CD8-positive, alpha-beta memory T cell (primary cell): ENCODE measurements around the gene MCTP2. TPM values are rescaled to one million over a fixed set of nuclear protein-coding genes. Genes with fewer than 3 reads are reported as not detected.

ENCODE experiments used
- CTCF ChIA-PET: fragments of 350-600 bp; sonication (Branson Sonifier 250); formaldehyde crosslinking; loops from one replicate; lab custom pipeline; 2021; ENCODE audit warnings: antibody characterized with exemption; lab: Charles Lee
- POLR2A ChIA-PET: fragments of 350-600 bp; sonication (Branson Sonifier 250); formaldehyde crosslinking; loops from one replicate; lab custom pipeline; 2021; ENCODE audit warnings: antibody characterized with exemption; lab: Charles Lee
- DNase-seq, 5 donors: peaks; one replicate each; pipeline versions ENCODE4 v3.0.0 to v3.0.0-alpha.2; 2020 to 2022; ENCODE audit warnings: mixed read lengths in 1 of 5
- H3K27ac ChIP-seq: one replicate; pipeline ENCODE4 v1.7.0; 2013; ENCODE audit warnings: low read depth, mild to moderate bottlenecking, low read length, moderate library complexity
- H3K27me3 ChIP-seq: 2 replicates; pipeline ENCODE4 v1.7.0; 2013; ENCODE audit warnings: low read length, mild to moderate bottlenecking; ENCODE audit not compliant: insufficient read depth, poor library complexity, severe bottlenecking
- H3K36me3 ChIP-seq: 2 replicates; pipeline ENCODE4 v1.7.0; 2013; ENCODE audit warnings: mild to moderate bottlenecking, low read length, moderate library complexity; ENCODE audit not compliant: insufficient read depth
- H3K4me1 ChIP-seq: 2 replicates; pipeline ENCODE4 v1.7.0; 2013; ENCODE audit warnings: mild to moderate bottlenecking, low read length, moderate library complexity; ENCODE audit not compliant: insufficient read depth
- H3K4me3 ChIP-seq: 2 replicates; pipeline ENCODE4 v1.7.0; 2013; ENCODE audit warnings: mild to moderate bottlenecking, low read length
- H3K9me3 ChIP-seq: 2 replicates; pipeline ENCODE4 v1.7.0; 2013; ENCODE audit warnings: mild to moderate bottlenecking, low read length
- H3K27ac Mint-ChIP-seq, 8 donors: one replicate each; pipeline ENCODE4 v1.8.0; 2020 to 2021; ENCODE audit warnings: mixed read lengths in 8 of 8, mild to moderate bottlenecking in 6 of 8, inconsistent platforms in 3 of 8, moderate library complexity in 3 of 8
- H3K27me3 Mint-ChIP-seq, 2 donors: one replicate each; pipeline ENCODE4 v1.8.0; 2020 to 2021; ENCODE audit warnings: mixed read lengths in 2 of 2, mild to moderate bottlenecking in 1 of 2, moderate library complexity in 1 of 2
- H3K36me3 Mint-ChIP-seq, 3 donors: one replicate each; pipeline ENCODE4 v1.8.0; 2020 to 2021; ENCODE audit warnings: mixed read lengths in 3 of 3, inconsistent platforms in 1 of 3, mild to moderate bottlenecking in 1 of 3
- H3K4me1 Mint-ChIP-seq, 3 donors: one replicate each; pipeline ENCODE4 v1.8.0; 2020 to 2021; ENCODE audit warnings: mixed read lengths in 3 of 3, inconsistent platforms in 1 of 3, mild to moderate bottlenecking in 1 of 3
- H3K4me3 Mint-ChIP-seq, 7 donors: one replicate each; pipeline ENCODE4 v1.8.0; 2020 to 2021; ENCODE audit warnings: mixed read lengths in 7 of 7, mild to moderate bottlenecking in 6 of 7, moderate library complexity in 4 of 7, inconsistent platforms in 2 of 7
- H3K9me3 Mint-ChIP-seq, 5 donors: one replicate each; pipeline ENCODE4 v1.8.0; 2020 to 2022; ENCODE audit warnings: mixed read lengths in 5 of 5, mild to moderate bottlenecking in 3 of 5, moderate library complexity in 2 of 5, inconsistent platforms in 1 of 5
- polyA plus RNA-seq: library from polyadenylated mRNA; unstranded; fragments of 300-500 nt; fragmentation: Illumina TruSeq; gene quantifications from one replicate; pipeline ENCODE4 v1.2.3, GENCODE V29; 2021
- total RNA-seq, 2 experiments: library from RNA; stranded (reverse); gene quantifications; one replicate each; pipeline ENCODE4 v1.2.3, GENCODE V29; 2021

Gene MCTP2, protein sequence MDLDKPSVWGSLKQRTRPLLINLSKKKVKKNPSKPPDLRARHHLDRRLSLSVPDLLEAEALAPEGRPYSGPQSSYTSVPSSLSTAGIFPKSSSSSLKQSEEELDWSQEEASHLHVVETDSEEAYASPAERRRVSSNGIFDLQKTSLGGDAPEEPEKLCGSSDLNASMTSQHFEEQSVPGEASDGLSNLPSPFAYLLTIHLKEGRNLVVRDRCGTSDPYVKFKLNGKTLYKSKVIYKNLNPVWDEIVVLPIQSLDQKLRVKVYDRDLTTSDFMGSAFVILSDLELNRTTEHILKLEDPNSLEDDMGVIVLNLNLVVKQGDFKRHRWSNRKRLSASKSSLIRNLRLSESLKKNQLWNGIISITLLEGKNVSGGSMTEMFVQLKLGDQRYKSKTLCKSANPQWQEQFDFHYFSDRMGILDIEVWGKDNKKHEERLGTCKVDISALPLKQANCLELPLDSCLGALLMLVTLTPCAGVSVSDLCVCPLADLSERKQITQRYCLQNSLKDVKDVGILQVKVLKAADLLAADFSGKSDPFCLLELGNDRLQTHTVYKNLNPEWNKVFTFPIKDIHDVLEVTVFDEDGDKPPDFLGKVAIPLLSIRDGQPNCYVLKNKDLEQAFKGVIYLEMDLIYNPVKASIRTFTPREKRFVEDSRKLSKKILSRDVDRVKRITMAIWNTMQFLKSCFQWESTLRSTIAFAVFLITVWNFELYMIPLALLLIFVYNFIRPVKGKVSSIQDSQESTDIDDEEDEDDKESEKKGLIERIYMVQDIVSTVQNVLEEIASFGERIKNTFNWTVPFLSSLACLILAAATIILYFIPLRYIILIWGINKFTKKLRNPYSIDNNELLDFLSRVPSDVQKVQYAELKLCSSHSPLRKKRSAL
- total RNA-seq (10 to 100 TPM; 16.5 to 17.0 TPM), polyA plus RNA-seq (13.6 TPM)

DNA sequence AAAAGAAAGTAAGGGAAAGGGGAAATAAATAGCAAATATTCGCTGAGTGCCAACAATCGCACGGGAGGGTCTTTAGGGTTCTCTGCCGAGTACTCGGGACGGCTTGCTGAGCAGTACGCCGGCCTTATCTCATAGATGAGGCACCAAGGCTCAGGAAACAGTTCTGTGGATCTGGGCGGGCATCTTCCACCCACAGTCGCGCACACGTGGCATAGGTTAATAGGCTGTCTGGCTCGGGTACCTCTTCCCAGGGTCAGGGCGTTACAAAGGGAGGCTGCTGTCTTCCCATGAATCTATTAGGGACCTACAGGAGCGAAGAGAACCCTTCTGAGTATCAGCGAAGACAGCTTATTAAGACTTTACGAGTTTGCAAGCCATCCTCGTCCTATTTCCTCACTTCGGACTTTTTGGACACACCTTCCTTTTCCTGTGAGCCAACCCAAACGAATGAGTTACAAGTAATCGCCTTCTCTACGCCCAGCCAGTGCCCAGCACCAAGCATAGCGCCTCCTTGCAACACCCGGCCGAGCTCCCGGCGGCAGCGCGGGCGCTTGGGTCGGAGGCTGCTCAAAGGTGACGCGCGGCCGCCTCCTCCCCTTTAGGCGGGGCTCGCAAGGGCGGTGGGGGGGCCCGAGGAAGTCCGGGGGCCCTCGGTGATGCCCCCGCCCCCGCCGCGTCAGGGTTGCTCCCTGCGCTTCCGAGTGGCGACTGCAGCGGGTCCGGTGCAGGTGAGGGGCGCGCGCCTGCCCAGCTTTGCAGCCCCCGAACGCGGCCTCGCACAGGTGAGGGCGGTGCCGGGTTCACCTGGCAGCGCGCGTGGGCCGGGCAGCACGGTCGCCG, at the start of gene MCTP2:
TSS of gene MCTP2 (plus strand) at position 679 of the 840 bp plus-strand sequence. CDS start 66,705 bp downstream, outside the sequence.
- Histone ChIP-seq H3K9me3 (no peaks in the 10 kb centered on the region), H3K27me3 (no peaks in the 10 kb centered on the region), H3K4me1 (peaks cover 32% of the 10 kb centered on the region), H3K4me3 (peak within 1 kb of the TSS; percentile 94), H3K36me3 (no peaks in the 10 kb centered on the region), H3K27ac (peak within 1 kb of the TSS; percentile 85)
- Mint-ChIP-seq H3K27me3 (no peaks in the 10 kb centered on the region), H3K4me1 (peaks cover 60 to 74% (median 70%) of the 10 kb centered on the region in 3 donors), H3K36me3 (peaks cover 0 to 4% (median 0%) of the 10 kb centered on the region in 3 donors), H3K27ac (peak within 1 kb of the TSS; percentile 85 to 99 (median 98)), H3K9me3 (no peaks in the 10 kb centered on the region), H3K4me3 (peak within 1 kb of the TSS; percentile 92 to 99 (median 96))
- ChIA-PET CTCF (interaction anchor here (0.9 to 5.9 kb wide), 9 partner anchors 9 to 92 kb away, joined by 3 to 50 read pairs (median 4); no protein-coding TSS in a partner anchor), POLR2A (interaction anchor here (0.5 to 1.9 kb wide), 6 partner anchors 9 to 1350 kb away, joined by 3 to 10 read pairs (median 4); no protein-coding TSS in a partner anchor)
- DNase-seq, result peak; percentile 78 to 91 (median 84)

DNA sequence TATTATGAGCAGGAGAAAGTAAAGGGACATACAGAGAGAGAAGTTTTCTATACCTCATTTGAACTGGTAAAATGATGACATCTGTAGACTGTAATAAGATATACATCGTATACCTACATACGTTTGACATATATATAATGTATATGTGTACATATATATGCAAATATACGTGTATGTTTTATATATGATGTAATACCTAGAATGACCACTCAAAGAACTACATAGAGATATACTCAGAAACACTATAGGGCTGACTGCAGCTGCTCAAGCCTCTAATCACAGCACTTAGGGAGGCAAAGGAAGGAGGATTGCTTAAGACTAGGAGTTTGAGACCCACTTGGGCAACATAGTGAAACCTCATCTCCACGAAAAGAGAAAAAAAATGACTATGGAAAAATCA, 48.5 kb upstream of the MCTP2 start:
- no peak overlapping the region for H3K27ac Mint-ChIP-seq
- no peak for DNase-seq
- POLR2A ChIA-PET, result no interaction called here
- CTCF ChIA-PET, result no interaction called here
- H3K27me3 Mint-ChIP-seq, result peaks cover 2% of the 10 kb centered on the region in 2 donors
- no peaks in the 10 kb centered on the region for H3K9me3 Mint-ChIP-seq
- H3K4me3 ChIP-seq, result no peak overlapping the region
- H3K4me1 Mint-ChIP-seq, result no peaks in the 10 kb centered on the region
- H3K9me3 ChIP-seq, result no peaks in the 10 kb centered on the region
- H3K27me3 ChIP-seq, result no peaks in the 10 kb centered on the region
- H3K36me3 Mint-ChIP-seq, result peaks cover 0 to 2% (median 2%) of the 10 kb centered on the region in 3 donors
- H3K4me1 ChIP-seq, result no peaks in the 10 kb centered on the region
- H3K36me3 ChIP-seq, result no peaks in the 10 kb centered on the region
- H3K27ac ChIP-seq, result no peak overlapping the region
- H3K4me3 Mint-ChIP-seq, result no peak overlapping the region

DNA sequence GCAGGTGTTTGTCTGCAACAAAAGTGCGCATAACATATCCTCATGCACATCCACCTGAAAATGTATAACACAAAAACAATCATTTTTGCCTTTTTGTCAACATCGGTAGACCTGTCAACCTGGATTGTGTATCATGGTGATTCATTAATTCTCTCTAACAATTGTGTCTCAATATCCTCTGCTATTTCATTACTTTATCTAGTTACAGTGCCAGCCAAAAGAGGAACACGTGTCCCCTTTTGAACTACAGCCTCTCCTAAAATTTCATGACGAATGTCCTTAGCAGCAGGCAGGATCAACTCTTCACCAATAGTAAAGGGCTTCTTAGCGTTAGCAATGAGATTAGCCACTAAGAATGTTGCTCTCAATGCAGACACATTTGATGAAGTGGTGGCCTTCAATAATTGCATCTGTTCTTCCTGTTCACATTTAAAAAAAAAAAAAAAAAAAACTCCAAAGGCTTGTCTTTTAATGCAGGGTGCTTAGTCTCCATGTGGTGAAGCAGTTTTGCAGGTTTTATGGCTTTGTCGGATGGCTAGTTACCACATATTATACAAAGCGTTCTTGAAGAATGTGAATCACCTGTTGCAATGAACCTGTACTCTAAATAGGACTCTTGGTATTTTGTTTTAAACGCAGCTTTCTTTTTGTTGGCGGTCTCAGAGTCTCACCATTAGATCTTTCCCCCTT, 45.7 kb upstream of the MCTP2 start:
- Mint-ChIP-seq H3K9me3 (no peaks in the 10 kb centered on the region), H3K4me1 (no peaks in the 10 kb centered on the region), H3K36me3 (no peaks in the 10 kb centered on the region), H3K27me3 (peaks cover 0 to 4% of the 10 kb centered on the region in 2 donors), H3K27ac (no peak overlapping the region), H3K4me3 (no peak overlapping the region)
- no peaks in the 10 kb centered on the region for H3K36me3 ChIP-seq
- ChIA-PET CTCF (interaction anchor here (1.0 to 1.6 kb wide), 2 partner anchors 17 to 138 kb away, joined by 3 to 5 read pairs; no protein-coding TSS in a partner anchor), POLR2A (no interaction called here)
- no peak overlapping the region for H3K27ac ChIP-seq
- H3K27me3 ChIP-seq, result no peaks in the 10 kb centered on the region
- H3K4me1 ChIP-seq, result no peaks in the 10 kb centered on the region
- no peak overlapping the region for H3K4me3 ChIP-seq
- no peaks in the 10 kb centered on the region for H3K9me3 ChIP-seq
- DNase-seq, result no peak

DNA sequence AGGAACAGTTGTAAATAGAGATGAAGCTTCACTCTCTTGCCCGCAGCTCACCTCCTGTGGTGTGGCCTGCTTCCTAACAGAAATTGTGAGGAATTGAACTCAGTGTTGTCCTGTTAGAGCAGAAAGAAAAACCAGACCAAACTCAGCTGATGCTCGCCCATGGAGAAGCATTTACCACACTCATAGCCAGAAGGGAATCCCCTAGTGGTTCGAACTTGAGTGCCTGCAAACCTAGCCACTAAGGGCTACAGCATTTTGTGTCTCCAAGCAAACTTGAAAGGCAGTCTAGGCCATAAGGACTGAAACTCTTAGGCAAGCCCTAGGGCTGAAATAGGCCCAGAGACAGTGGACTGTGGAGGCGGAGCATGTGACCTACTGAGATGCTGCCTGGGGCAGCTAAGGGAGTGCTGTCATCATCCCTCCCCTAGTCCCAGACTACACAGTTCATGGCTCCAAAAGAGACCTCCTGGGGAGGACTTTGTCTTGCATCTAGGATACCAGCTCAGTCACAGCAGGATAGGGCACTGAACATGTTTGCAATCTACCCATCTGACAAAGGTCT, 44.5 kb upstream of the MCTP2 start:
- Mint-ChIP-seq H3K36me3 (no peaks in the 10 kb centered on the region), H3K4me1 (no peaks in the 10 kb centered on the region), H3K4me3 (no peak overlapping the region), H3K9me3 (no peaks in the 10 kb centered on the region), H3K27me3 (peaks cover 0 to 3% of the 10 kb centered on the region in 2 donors), H3K27ac (no peak overlapping the region)
- CTCF ChIA-PET, result interaction anchor here (1.0 to 1.6 kb wide), 2 partner anchors 15 to 137 kb away, joined by 3 to 5 read pairs; no protein-coding TSS in a partner anchor
- Histone ChIP-seq H3K9me3 (no peaks in the 10 kb centered on the region), H3K27ac (no peak overlapping the region), H3K4me3 (no peak overlapping the region), H3K36me3 (no peaks in the 10 kb centered on the region), H3K27me3 (no peaks in the 10 kb centered on the region), H3K4me1 (no peaks in the 10 kb centered on the region)
- POLR2A ChIA-PET, result no interaction called here
- no peak for DNase-seq

DNA sequence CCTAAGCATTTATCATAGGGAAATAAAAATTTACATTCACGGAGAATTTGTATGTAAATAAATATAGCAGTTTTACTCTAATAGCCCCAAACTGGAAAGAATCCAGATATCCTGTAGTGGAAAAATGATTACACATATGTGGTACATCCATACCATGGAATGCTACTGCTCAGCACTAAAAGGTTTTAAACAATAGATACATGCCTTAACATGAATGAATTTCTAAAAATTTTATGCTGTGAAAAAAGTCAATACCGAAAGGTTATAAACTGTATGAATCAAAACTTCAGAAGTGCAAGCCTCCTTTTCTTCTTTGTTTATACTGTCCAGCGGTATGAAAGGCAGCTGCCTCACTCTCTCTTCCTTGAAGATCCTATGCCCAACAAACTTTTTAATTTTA, 37.5 kb upstream of the MCTP2 start:
- Mint-ChIP-seq H3K27ac (no peak overlapping the region), H3K36me3 (peaks cover 0 to 2% (median 0%) of the 10 kb centered on the region in 3 donors), H3K27me3 (peaks cover 0 to 3% of the 10 kb centered on the region in 2 donors), H3K4me1 (no peaks in the 10 kb centered on the region), H3K9me3 (no peaks in the 10 kb centered on the region), H3K4me3 (no peak overlapping the region)
- Histone ChIP-seq H3K36me3 (no peaks in the 10 kb centered on the region), H3K27ac (no peak overlapping the region), H3K4me1 (no peaks in the 10 kb centered on the region), H3K27me3 (no peaks in the 10 kb centered on the region), H3K4me3 (no peak overlapping the region), H3K9me3 (no peaks in the 10 kb centered on the region)
- no peak for DNase-seq
- ChIA-PET POLR2A (no interaction called here), CTCF (no interaction called here)

DNA sequence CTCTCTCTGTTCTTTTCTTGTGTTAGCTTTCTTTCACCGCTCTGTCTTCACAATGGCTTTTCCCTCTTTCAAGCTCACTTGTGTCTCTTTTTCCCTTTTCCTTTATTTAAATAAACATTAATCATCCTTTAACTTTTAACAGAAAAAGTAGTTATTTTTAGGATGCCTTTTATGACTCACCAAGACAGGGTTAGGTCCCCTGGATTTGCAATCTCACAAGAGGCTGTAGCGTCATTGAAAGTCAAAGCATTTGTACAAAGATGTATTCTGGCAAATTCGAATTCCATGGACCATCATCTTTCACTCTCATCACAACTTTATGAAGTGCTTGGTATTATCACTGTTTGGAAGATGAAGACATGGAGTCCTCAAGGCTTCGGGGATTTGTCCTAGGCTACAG, 34.8 kb upstream of the MCTP2 start:
- Mint-ChIP-seq H3K27me3 (no peaks in the 10 kb centered on the region), H3K4me1 (no peaks in the 10 kb centered on the region), H3K4me3 (no peak overlapping the region), H3K27ac (no peak overlapping the region), H3K9me3 (no peaks in the 10 kb centered on the region), H3K36me3 (peaks cover 0 to 2% (median 0%) of the 10 kb centered on the region in 3 donors)
- H3K9me3 ChIP-seq, result no peaks in the 10 kb centered on the region
- CTCF ChIA-PET, result no interaction called here
- H3K27ac ChIP-seq, result no peak overlapping the region
- no peaks in the 10 kb centered on the region for H3K36me3 ChIP-seq
- DNase-seq, result no peak
- H3K27me3 ChIP-seq, result no peaks in the 10 kb centered on the region
- H3K4me1 ChIP-seq, result no peaks in the 10 kb centered on the region
- H3K4me3 ChIP-seq, result no peak overlapping the region
- POLR2A ChIA-PET, result no interaction called here

DNA sequence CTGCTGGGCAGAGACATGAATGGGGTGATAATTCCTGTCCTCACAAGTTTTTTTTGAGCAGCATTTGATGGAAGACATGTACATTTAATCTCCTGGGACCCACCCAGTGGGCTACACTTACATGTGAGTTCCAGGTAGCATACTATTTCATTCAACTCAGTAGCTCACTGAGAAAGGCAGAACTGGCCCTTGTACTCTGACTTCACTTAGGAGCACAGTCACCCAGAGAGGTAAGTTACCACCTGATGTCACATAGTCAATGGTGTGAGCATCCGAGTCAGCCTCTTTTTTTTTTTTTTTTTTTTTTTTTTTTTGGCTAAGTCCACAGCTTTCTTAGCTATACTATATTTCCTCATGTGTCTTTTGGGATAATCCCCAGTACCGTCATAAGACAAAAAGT, 32.7 kb upstream of the MCTP2 start:
- Histone ChIP-seq H3K27me3 (no peaks in the 10 kb centered on the region), H3K4me1 (no peaks in the 10 kb centered on the region), H3K4me3 (no peak overlapping the region), H3K36me3 (no peaks in the 10 kb centered on the region), H3K27ac (no peak overlapping the region), H3K9me3 (no peaks in the 10 kb centered on the region)
- CTCF ChIA-PET, result no interaction called here
- POLR2A ChIA-PET, result no interaction called here
- no peak for DNase-seq
- no peak overlapping the region for H3K27ac Mint-ChIP-seq
- H3K9me3 Mint-ChIP-seq, result no peaks in the 10 kb centered on the region
- H3K27me3 Mint-ChIP-seq, result peaks cover 2 to 4% of the 10 kb centered on the region in 2 donors
- peaks cover 0 to 2% (median 0%) of the 10 kb centered on the region in 3 donors for H3K36me3 Mint-ChIP-seq
- no peaks in the 10 kb centered on the region for H3K4me1 Mint-ChIP-seq
- no peak overlapping the region for H3K4me3 Mint-ChIP-seq
